GM12878 (cell line): ENCODE data around the gene NRXN3. TPM values are rescaled to one million over a fixed set of nuclear protein-coding genes. Genes with fewer than 3 reads are reported as not detected.

Experiments used
- ATAC-seq: fragments of 200-7000 bp; cut with Tn5 transposase; 3 replicates; pipeline ENCODE4 v1.9.1; 2020; ENCODE audit warnings: mild to moderate bottlenecking, moderate library complexity
- BruUV-seq: library from RNA; stranded (reverse); fragments of 400-500 nt; replicated peaks from 2 replicates; lab custom pipeline; 2021; lab: Mats Ljungman, UMichigan
- CTCF ChIA-PET: fragments of 300-600 bp; sonication (Branson Sonifier 250); formaldehyde crosslinking; extraction: SDS; loops from one replicate; lab custom pipeline; 2021; ENCODE audit warnings: inconsistent platforms; lab: Yijun Ruan, JAX
- POLR2A ChIA-PET: fragments of 350-600 bp; formaldehyde crosslinking; extraction: SDS; loops from one replicate; lab custom pipeline; 2021; ENCODE audit warnings: inconsistent platforms; lab: Charles Lee
- RAD21 ChIA-PET: fragments of 300-600 bp; sonication (Branson Sonifier 250); formaldehyde crosslinking; loops from one replicate; lab custom pipeline; 2023; ENCODE audit warnings: antibody characterized with exemption; ENCODE audit not compliant: unreplicated experiment; lab: Charles Lee
- SMC1A ChIA-PET: fragments of 300-600 bp; sonication (Branson Sonifier 250); formaldehyde crosslinking; loops from one replicate; lab custom pipeline; 2023; ENCODE audit not compliant: unreplicated experiment, uncharacterized antibody; lab: Charles Lee
- DNase-seq: peaks from one replicate; pipeline ENCODE4 v3.0.0-alpha.2; 2011; ENCODE audit warnings: low read depth, low spot score
- FAIRE-seq: peaks from 3 replicates; lab custom pipeline; 2011; peaks lifted over from hg19 to GRCh38; lab: Jason Lieb, UNC
- H2AFZ ChIP-seq: 2 replicates; pipeline ENCODE4 v1.6.0; 2011; ENCODE audit warnings: low read depth, low read length, control low read depth; ENCODE audit not compliant: control insufficient read depth
- H3K27ac ChIP-seq: 2 replicates; pipeline ENCODE4 v1.5.1; 2011; ENCODE audit warnings: control low read depth; ENCODE audit not compliant: control insufficient read depth, insufficient read depth
- H3K27me3 ChIP-seq, 2 experiments: replicated peaks in 1 of 2; 2 replicates each; pipeline versions ENCODE4 v1.6.0 to v1.6.1; 2011; ENCODE audit warnings: low read length in 1 of 2; ENCODE audit not compliant: control insufficient read depth in 2 of 2, insufficient read depth in 2 of 2
- H3K36me3 ChIP-seq, 2 experiments: 2 replicates each; pipeline ENCODE4 v1.5.1; 2011; ENCODE audit warnings: low read length in 1 of 2; ENCODE audit not compliant: control insufficient read depth in 2 of 2, insufficient read depth in 2 of 2
- H3K4me1 ChIP-seq: 2 replicates; pipeline ENCODE4 v1.6.1; 2011; ENCODE audit warnings: mild to moderate bottlenecking, low read length, moderate library complexity, mixed read lengths; ENCODE audit not compliant: control insufficient read depth, insufficient read depth
- H3K4me2 ChIP-seq: 2 replicates; pipeline ENCODE4 v1.6.0; 2011; ENCODE audit warnings: control low read depth; ENCODE audit not compliant: control insufficient read depth, insufficient read depth
- H3K4me3 ChIP-seq: fragments of 200-600 bp; sonication (generic); 2 replicates; pipeline ENCODE4 v1.5.1; 2016
- H3K79me2 ChIP-seq: 2 replicates; pipeline ENCODE4 v1.6.0; 2011; ENCODE audit warnings: low read length; ENCODE audit not compliant: control insufficient read depth, insufficient read depth
- H3K9ac ChIP-seq: 2 replicates; pipeline ENCODE4 v1.8.0; 2011; ENCODE audit warnings: low read length, control low read depth, mixed read lengths; ENCODE audit not compliant: control insufficient read depth, insufficient read depth
- H3K9me3 ChIP-seq: replicated peaks from 3 replicates; pipeline ENCODE4 v1.5.1; 2011; ENCODE audit warnings: mild to moderate bottlenecking, low read length; ENCODE audit not compliant: control insufficient read depth, insufficient read depth
- H4K20me1 ChIP-seq: 2 replicates; pipeline ENCODE4 v1.6.0; 2011; ENCODE audit not compliant: control insufficient read depth, insufficient read depth
- BACH1 ChIP-seq: fragments of 450-650 bp; IDR thresholded peaks from 2 replicates; pipeline ENCODE4 v1.6.1; 2017; ENCODE audit warnings: mild to moderate bottlenecking, borderline replicate concordance
- CBX3 ChIP-seq: fragments of 200-600 bp; sonication (generic); IDR thresholded peaks from 2 replicates; pipeline ENCODE4 v1.6.1; 2016; ENCODE audit warnings: low read depth, borderline replicate concordance
- CTCF ChIP-seq, 3 experiments: IDR thresholded peaks in 2 of 3; conservative IDR thresholded peaks in 1 of 3; 2 replicates each; pipeline ENCODE4 v1.5.1; 2011; ENCODE audit warnings: low read depth in 3 of 3, low read length in 3 of 3, mild to moderate bottlenecking in 3 of 3, control low read depth in 2 of 3, moderate library complexity in 2 of 3, inconsistent platforms in 1 of 3, mixed read lengths in 1 of 3; ENCODE audit not compliant: control insufficient read depth in 2 of 3, insufficient read depth in 1 of 3; ENCODE audit errors: extremely low read depth in 1 of 3
- EGR1 ChIP-seq, 2 experiments: IDR thresholded peaks; 1 replicate in 1 of 2; 2 replicates in 1 of 2; pipeline ENCODE4 v1.6.1; 2011 to 2012; ENCODE audit warnings: low read depth in 2 of 2, low read length in 2 of 2, borderline replicate concordance in 1 of 2, mild to moderate bottlenecking in 1 of 2, moderate library complexity in 1 of 2
- ESRRA ChIP-seq: IDR thresholded peaks from 2 replicates; pipeline ENCODE4 v1.6.1; 2012; ENCODE audit warnings: mild to moderate bottlenecking, low read length, improper control_type of control experiment
- HDAC2 ChIP-seq: fragments of 200-600 bp; sonication (generic); IDR thresholded peaks from 2 replicates; pipeline ENCODE4 v1.6.1; 2017
- MXI1 ChIP-seq: fragments of 150-350 bp; IDR thresholded peaks from 2 replicates; pipeline ENCODE4 v1.6.1; 2011; ENCODE audit warnings: low read depth, mild to moderate bottlenecking, inconsistent platforms, low read length, improper control_type of control experiment
- SIN3A ChIP-seq: IDR thresholded peaks from 2 replicates; pipeline ENCODE4 v1.6.1; 2012; ENCODE audit warnings: low read depth, low read length, improper control_type of control experiment
- SMC3 ChIP-seq: IDR thresholded peaks from 2 replicates; pipeline ENCODE4 v1.6.1; 2011; ENCODE audit warnings: low read length, improper control_type of control experiment, borderline replicate concordance
- SP1 ChIP-seq: IDR thresholded peaks from one replicate; pipeline ENCODE4 v1.6.1; 2011; ENCODE audit warnings: low read depth, low read length
- TCF3 ChIP-seq: IDR thresholded peaks from 2 replicates; pipeline ENCODE4 v1.6.1; 2012; ENCODE audit warnings: low read depth, mild to moderate bottlenecking, low read length, borderline replicate concordance; ENCODE audit not compliant: insufficient read depth
- WGBS: methylation state at CpG from one replicate; pipeline ENCODE4 v1.1.6; 2016; ENCODE audit warnings: low lambda C conversion rate; ENCODE audit not compliant: insufficient replicate concordance, insufficient coverage; ENCODE audit errors: missing lambda C conversion rate; 5-methylcytosine and 5-hydroxymethylcytosine counted together
- in situ Hi-C: fragments of 300-500 bp; cut with MboI; formaldehyde crosslinking; loops from 9 replicates; pipeline ENCODE4 v1.14.3; 2018; ENCODE audit warnings: mixed read lengths
- intact Hi-C: fragments of 100-400 bp; cut with micrococcal nuclease; formaldehyde crosslinking; loops from one replicate; pipeline ENCODE4 v1.14.2; 2022; ENCODE audit not compliant: unreplicated experiment
- polyA plus RNA-seq, 11 experiments: library from polyadenylated mRNA; depleted of rRNA in 4 of 11; unstranded in 6 of 11; stranded (reverse) in 5 of 11; fragments of >200 nt; fragmentation: Nextera tagmentation in 4 of 11; fragmentation: Illumina TruSeq in 1 of 11; extraction: Ambion mirVana in 4 of 11; extraction: Trizol in 1 of 11; gene quantifications; 1 replicate in 1 of 11; 2 replicates in 10 of 11; pipeline versions ENCODE4 v1.2.1 to v1.2.3, GENCODE V29; 2011 to 2016; ENCODE audit warnings: inconsistent platforms in 2 of 11, missing spikeins in 2 of 11, low read depth in 1 of 11
- total RNA-seq, 4 experiments: library from RNA; depleted of rRNA in 3 of 4; stranded (reverse); fragments of >200 nt in 3 of 4; fragmentation: Illumina TruSeq in 1 of 4; extraction: Trizol in 1 of 4; gene quantifications; 2 replicates each; pipeline versions ENCODE4 v1.2.1 to v1.2.3, GENCODE V29; 2013 to 2021

NRXN3 gene
- total and polyA plus RNA-seq, 10 of the 15 experiments (the other 5 are each of a cell fraction or from before 2014, with no cell fraction given): 0.52 to 3.3 (median 1.4) TPM

- ChIA-PET CTCF (no interaction called here), RAD21 (interaction anchor here (0.6 kb wide), 1 partner anchor 55 kb away, joined by 3 read pairs; no protein-coding TSS in a partner anchor), SMC1A (no interaction called here), POLR2A (no interaction called here)
- intact Hi-C loops (no loop called here), in situ Hi-C loops (no loop called here)
- Histone ChIP-seq H3K4me2 (no peak overlapping the region), H3K79me2 (no peaks in the 10 kb centered on the region), H2AFZ (no peak overlapping the region), H3K9me3 (no peaks in the 10 kb centered on the region), H3K36me3 (no peaks in the 10 kb centered on the region), H3K4me3 (no peak overlapping the region), H3K9ac (no peak overlapping the region), H4K20me1 (no peaks in the 10 kb centered on the region), H3K27ac (no peak overlapping the region), H3K27me3 (no peaks in the 10 kb centered on the region), H3K4me1 (no peaks in the 10 kb centered on the region)
- no TSS peak for BruUV-seq
- FAIRE-seq (no peak), ATAC-seq (no peak), DNase-seq (no peak)
- 10% methylated on average over 4 of the region's 4 CpGs for WGBS
- no peak for TF ChIP-seq CBX3
- no peak for TF ChIP-seq HDAC2
- no peak for TF ChIP-seq ESRRA
- TF ChIP-seq SP1: no peak
- no peak for TF ChIP-seq CTCF (IDR thresholded peaks at IDR 0.05 in 2 of 3, conservative IDR thresholded peaks at IDR 0.05 in 1 of 3; ENCODE audit: control insufficient read depth in 2 of 3, extremely low read depth in 1 of 3, insufficient read depth in 1 of 3, low read depth in 3 of 3, low read length in 3 of 3)
- no peak for TF ChIP-seq TCF3
- TF ChIP-seq SMC3: no peak
- TF ChIP-seq SIN3A: no peak
- no peak for TF ChIP-seq EGR1 (IDR thresholded peaks at IDR 0.05; ENCODE audit: borderline replicate concordance in 1 of 2, low read depth in 2 of 2, low read length in 2 of 2)
- TF ChIP-seq BACH1: no peak
- no peak for TF ChIP-seq MXI1
These were observed 1411.9 kb downstream of the NRXN3 start for GRCh38 chr14:79581912-79582576.
